Trophoblast cell (in vitro differentiated cells and primary cell): ENCODE results near the gene TK1. TPM values are rescaled to one million over a fixed set of nuclear protein-coding genes. Genes with fewer than 3 reads are reported as not detected.
A peak's percentile ranks its signal among the peaks of the same experiment; 100 is the strongest.
"Not testable (repeated sequence)": the region's sequence is repeated elsewhere in the genome, so short reads cannot be mapped to it uniquely, and the experiment has no call there.

Experiments used
- DNase-seq, 2 donors: peaks; one replicate each; pipeline ENCODE4 v3.0.0-alpha.2; 2016
- H2AFZ ChIP-seq: 2 replicates; pipeline ENCODE4 v1.6.1; 2013; ENCODE audit warnings: low read length, moderate library complexity, mild to moderate bottlenecking; ENCODE audit not compliant: insufficient read depth, poor library complexity
- H2AK5ac ChIP-seq: 2 replicates; pipeline ENCODE4 v1.6.1; 2013; ENCODE audit warnings: mild to moderate bottlenecking, low read length
- H2BK120ac ChIP-seq: 2 replicates; pipeline ENCODE4 v1.6.1; 2013; ENCODE audit warnings: low read length, mild to moderate bottlenecking, moderate library complexity; ENCODE audit not compliant: insufficient read depth, poor library complexity
- H2BK12ac ChIP-seq: 2 replicates; pipeline ENCODE4 v1.6.1; 2013; ENCODE audit warnings: mild to moderate bottlenecking, low read length, moderate library complexity
- H2BK5ac ChIP-seq: 2 replicates; pipeline ENCODE4 v1.6.1; 2013; ENCODE audit warnings: low read length, low read depth, moderate library complexity, mild to moderate bottlenecking; ENCODE audit not compliant: poor library complexity
- H3K14ac ChIP-seq: 2 replicates; pipeline ENCODE4 v1.6.1; 2013; ENCODE audit warnings: mild to moderate bottlenecking, low read length
- H3K18ac ChIP-seq: 2 replicates; pipeline ENCODE4 v1.6.1; 2013; ENCODE audit warnings: mild to moderate bottlenecking, low read length
- H3K23ac ChIP-seq: 2 replicates; pipeline ENCODE4 v1.6.1; 2013; ENCODE audit warnings: low read length
- H3K27ac ChIP-seq: 2 replicates; pipeline ENCODE4 v1.5.1; 2013; ENCODE audit warnings: low read depth, mild to moderate bottlenecking, inconsistent platforms, low read length, moderate library complexity
- H3K27me3 ChIP-seq: 2 replicates; pipeline ENCODE4 v1.6.1; 2013; ENCODE audit warnings: inconsistent platforms, mild to moderate bottlenecking, low read length, moderate library complexity; ENCODE audit not compliant: insufficient read depth
- H3K36me3 ChIP-seq, 2 experiments: 1 replicate in 1 of 2; 2 replicates in 1 of 2; pipeline ENCODE4 v1.6.1; 2013; ENCODE audit warnings: low read length in 2 of 2, mild to moderate bottlenecking in 2 of 2, moderate library complexity in 1 of 2; ENCODE audit not compliant: insufficient read depth in 2 of 2, control insufficient read depth in 1 of 2
- H3K4ac ChIP-seq: 2 replicates; pipeline ENCODE4 v1.6.1; 2013; ENCODE audit warnings: low read depth, mild to moderate bottlenecking, low read length, moderate library complexity
- H3K4me1 ChIP-seq, 2 experiments: 1 replicate in 1 of 2; 2 replicates in 1 of 2; pipeline ENCODE4 v1.6.1; 2013; ENCODE audit warnings: low read length in 2 of 2, mild to moderate bottlenecking in 2 of 2, moderate library complexity in 1 of 2; ENCODE audit not compliant: insufficient read depth in 2 of 2, control insufficient read depth in 1 of 2
- H3K4me2 ChIP-seq: 2 replicates; pipeline ENCODE4 v1.6.1; 2013; ENCODE audit warnings: inconsistent platforms, mild to moderate bottlenecking, low read length, moderate library complexity
- H3K4me3 ChIP-seq: 2 replicates; pipeline ENCODE4 v1.5.1; 2013; ENCODE audit warnings: mild to moderate bottlenecking, low read depth, low read length, inconsistent platforms
- H3K79me1 ChIP-seq: one replicate; pipeline ENCODE4 v1.6.1; 2013; ENCODE audit warnings: low read length
- H3K79me2 ChIP-seq: 2 replicates; pipeline ENCODE4 v1.6.1; 2013; ENCODE audit warnings: low read length, mild to moderate bottlenecking; ENCODE audit not compliant: control insufficient read depth, insufficient read depth, poor library complexity
- H3K9ac ChIP-seq: 2 replicates; pipeline ENCODE4 v1.6.1; 2013; ENCODE audit warnings: mild to moderate bottlenecking, low read length
- H3K9me3 ChIP-seq: 2 replicates; pipeline ENCODE4 v1.6.1; 2013; ENCODE audit warnings: low read depth, mild to moderate bottlenecking, control low read depth, inconsistent platforms, low read length; ENCODE audit not compliant: insufficient read depth
- H4K12ac ChIP-seq: 2 replicates; pipeline ENCODE4 v1.6.1; 2013; ENCODE audit warnings: low read depth, mild to moderate bottlenecking, low read length, moderate library complexity
- H4K8ac ChIP-seq: 2 replicates; pipeline ENCODE4 v1.6.1; 2013; ENCODE audit warnings: low read depth, mild to moderate bottlenecking, low read length, moderate library complexity
- H4K91ac ChIP-seq: one replicate; pipeline ENCODE4 v1.6.1; 2013; ENCODE audit warnings: low read depth, mild to moderate bottlenecking, low read length, moderate library complexity
- WGBS: extraction: QIAGEN DNeasy Blood & Tissue Kit; methylation state at CpG from one replicate; pipeline ENCODE4 v1.1.7; 2013; ENCODE audit warnings: missing lambda C conversion rate; ENCODE audit not compliant: insufficient read length, insufficient coverage; ENCODE audit errors: extremely low coverage; 5-methylcytosine and 5-hydroxymethylcytosine counted together
- polyA plus RNA-seq: library from polyadenylated mRNA; stranded (reverse); fragments of 200-250 nt; gene quantifications from 2 replicates; pipeline ENCODE4 v1.2.3, GENCODE V29; 2013

The TK1 gene, protein sequence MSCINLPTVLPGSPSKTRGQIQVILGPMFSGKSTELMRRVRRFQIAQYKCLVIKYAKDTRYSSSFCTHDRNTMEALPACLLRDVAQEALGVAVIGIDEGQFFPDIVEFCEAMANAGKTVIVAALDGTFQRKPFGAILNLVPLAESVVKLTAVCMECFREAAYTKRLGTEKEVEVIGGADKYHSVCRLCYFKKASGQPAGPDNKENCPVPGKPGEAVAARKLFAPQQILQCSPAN
- 55.5 and 56.1 TPM in 2 replicates for polyA plus RNA-seq

DNA sequence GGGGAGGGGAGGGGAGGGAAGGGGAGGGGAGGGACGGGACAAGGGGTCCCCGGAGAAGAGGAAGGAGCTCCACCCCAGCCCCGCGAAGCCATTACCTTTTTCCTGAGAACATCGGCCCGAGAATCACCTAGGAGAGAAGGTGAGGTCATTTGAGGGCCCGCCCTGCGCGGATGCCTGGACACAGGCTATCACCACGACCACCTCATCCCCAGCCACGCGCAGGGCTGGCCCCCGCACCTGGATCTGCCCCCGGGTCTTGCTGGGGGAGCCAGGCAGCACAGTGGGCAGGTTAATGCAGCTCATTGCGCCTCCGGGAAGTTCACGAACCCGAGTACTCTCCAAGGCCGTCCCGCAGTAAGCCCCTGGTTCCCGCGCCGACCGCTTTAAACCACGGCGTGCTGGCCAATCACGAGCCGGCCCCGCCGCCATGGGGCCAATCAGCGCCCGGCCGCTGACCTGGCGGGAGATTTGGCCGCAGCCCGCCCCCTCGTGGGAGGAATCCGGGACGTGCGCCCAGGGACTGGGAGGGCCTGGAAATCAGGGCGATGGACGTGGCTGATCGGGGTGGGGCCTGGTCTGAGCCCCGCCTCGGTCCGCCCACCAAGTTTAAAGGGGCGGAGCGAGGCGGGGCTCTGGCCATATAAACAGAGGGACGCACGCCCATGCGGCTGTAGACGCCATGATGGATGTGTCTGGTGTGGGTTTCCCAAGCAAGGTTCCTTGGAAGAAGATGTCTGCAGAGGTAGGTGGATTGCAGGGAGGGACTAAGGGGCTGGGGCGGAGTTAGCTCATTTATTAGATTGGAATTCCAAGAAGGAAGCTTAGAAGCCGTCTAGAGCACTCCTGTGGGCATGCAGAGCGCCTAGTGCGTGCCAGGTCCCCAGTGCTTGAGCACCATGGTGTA is at the start of gene TK1, which contains the start of gene AFMID:
TSS of gene TK1 (minus strand) at position 361 of the 904 bp plus-strand sequence. CDS start at position 303, 58 bp downstream.
TSS of gene AFMID (plus strand) at position 671 of the 904 bp plus-strand sequence. CDS start at position 680, 9 bp downstream.
- Histone ChIP-seq H2AFZ (peak within 1 kb of the TSS; percentile 90), H3K79me2 (peaks cover 9% of the 10 kb centered on the region), H3K9me3 (no peaks in the 10 kb centered on the region), H3K27ac (peak within 1 kb of the TSS; percentile 43), H4K91ac (peak within 1 kb of the TSS; percentile 71), H3K9ac (peak within 1 kb of the TSS; percentile 95), H4K8ac (peak within 1 kb of the TSS; percentile 87), H3K4me3 (peak within 1 kb of the TSS; percentile 93), H3K27me3 (no peaks in the 10 kb centered on the region), H3K23ac (no peak within 1 kb of the TSS), H3K4me2 (peak within 1 kb of the TSS; percentile 98), H4K12ac (peak within 1 kb of the TSS; percentile 73), H2AK5ac (peak within 1 kb of the TSS; percentile 4), H2BK120ac (no peak within 1 kb of the TSS), H3K14ac (peak within 1 kb of the TSS; percentile 55), H3K79me1 (peaks cover 4% of the 10 kb centered on the region), H3K36me3 (peaks cover 27 to 30% of the 10 kb centered on the region in 2 experiments), H3K4me1 (peaks cover 0 to 12% of the 10 kb centered on the region in 2 experiments), H2BK5ac (peak within 1 kb of the TSS; percentile 68), H3K18ac (peak within 1 kb of the TSS; percentile 67), H3K4ac (peak within 1 kb of the TSS; percentile 53), H2BK12ac (no peak within 1 kb of the TSS)
- DNase-seq, result peak; percentile 99
- WGBS, result no CpG with 5 or more reads among the region's 57 CpGs

DNA sequence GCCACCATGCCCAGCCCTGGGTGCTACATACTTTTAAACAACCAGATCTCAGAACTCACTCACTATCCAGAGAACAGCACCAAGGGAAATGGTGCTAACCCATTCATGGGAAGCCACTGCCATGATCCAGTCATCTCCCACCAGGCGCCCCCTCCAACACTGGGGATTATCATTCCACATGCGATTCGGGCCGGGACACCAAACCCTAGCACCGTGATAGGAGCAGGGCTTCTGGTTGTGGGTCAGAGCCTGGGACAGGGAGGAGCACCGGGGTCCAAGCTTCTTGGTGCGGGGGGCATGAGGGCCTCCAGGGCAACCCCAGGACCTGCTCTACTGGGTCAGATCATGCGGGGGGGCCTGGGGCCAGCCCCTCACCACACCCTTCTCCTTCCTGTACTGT is 49.0 kb upstream of the TK1 start:
- Histone ChIP-seq H2BK120ac (no peak overlapping the region), H3K79me1 (no peaks in the 10 kb centered on the region), H4K12ac (no peak overlapping the region), H2BK5ac (no peak overlapping the region), H3K14ac (no peak overlapping the region), H3K18ac (no peak overlapping the region), H4K91ac (no peak overlapping the region), H3K4ac (no peak overlapping the region), H2AFZ (no peak overlapping the region), H3K9me3 (peaks cover 1% of the 10 kb centered on the region), H3K4me3 (no peak overlapping the region), H3K27me3 (peaks cover 16% of the 10 kb centered on the region), H3K4me1 (peaks cover 0 to 5% of the 10 kb centered on the region in 2 experiments), H3K27ac (no peak overlapping the region), H3K23ac (no peak overlapping the region), H2BK12ac (no peak overlapping the region), H3K36me3 (no peaks in the 10 kb centered on the region), H3K79me2 (no peaks in the 10 kb centered on the region), H4K8ac (no peak overlapping the region), H3K9ac (no peak overlapping the region), H2AK5ac (no peak overlapping the region), H3K4me2 (no peak overlapping the region)
- DNase-seq, result no peak
- WGBS, result no CpG with 5 or more reads among the region's 8 CpGs

DNA sequence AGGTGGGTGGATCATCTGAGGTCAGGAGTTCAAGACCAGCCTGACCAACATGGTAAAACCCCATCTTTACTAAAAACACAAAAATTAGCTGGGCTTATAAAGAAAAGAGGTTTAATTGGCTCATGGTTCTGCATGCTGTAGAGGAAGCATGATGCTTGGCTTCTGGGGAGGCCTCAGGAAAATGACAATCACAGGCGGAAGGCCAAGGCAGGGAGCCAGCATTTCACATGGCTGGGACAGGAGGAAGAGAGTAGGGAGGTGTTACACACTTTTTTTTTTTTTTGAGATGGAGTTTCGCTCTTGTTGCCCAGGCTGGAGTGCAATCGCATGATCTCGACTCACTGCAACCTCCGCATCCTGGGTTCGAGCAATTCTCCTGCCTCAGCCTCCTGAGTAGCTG is 48.2 kb upstream of the TK1 start:
- DNase-seq, H2BK5ac ChIP-seq, H3K18ac ChIP-seq, H3K4ac ChIP-seq, H2AFZ ChIP-seq, H3K23ac ChIP-seq, H2BK120ac ChIP-seq, H3K36me3 ChIP-seq, H3K4me2 ChIP-seq, H2BK12ac ChIP-seq, H2AK5ac ChIP-seq, H3K4me1 ChIP-seq, H3K79me1 ChIP-seq, H3K14ac ChIP-seq, H3K9me3 ChIP-seq, H4K8ac ChIP-seq, H3K9ac ChIP-seq, H4K12ac ChIP-seq, H4K91ac ChIP-seq, H3K4me3 ChIP-seq, H3K79me2 ChIP-seq, H3K27ac ChIP-seq: not testable (repeated sequence)
- no CpG with 5 or more reads among the region's 6 CpGs for WGBS
- H3K27me3 ChIP-seq, result peaks cover 23% of the 10 kb centered on the region

DNA sequence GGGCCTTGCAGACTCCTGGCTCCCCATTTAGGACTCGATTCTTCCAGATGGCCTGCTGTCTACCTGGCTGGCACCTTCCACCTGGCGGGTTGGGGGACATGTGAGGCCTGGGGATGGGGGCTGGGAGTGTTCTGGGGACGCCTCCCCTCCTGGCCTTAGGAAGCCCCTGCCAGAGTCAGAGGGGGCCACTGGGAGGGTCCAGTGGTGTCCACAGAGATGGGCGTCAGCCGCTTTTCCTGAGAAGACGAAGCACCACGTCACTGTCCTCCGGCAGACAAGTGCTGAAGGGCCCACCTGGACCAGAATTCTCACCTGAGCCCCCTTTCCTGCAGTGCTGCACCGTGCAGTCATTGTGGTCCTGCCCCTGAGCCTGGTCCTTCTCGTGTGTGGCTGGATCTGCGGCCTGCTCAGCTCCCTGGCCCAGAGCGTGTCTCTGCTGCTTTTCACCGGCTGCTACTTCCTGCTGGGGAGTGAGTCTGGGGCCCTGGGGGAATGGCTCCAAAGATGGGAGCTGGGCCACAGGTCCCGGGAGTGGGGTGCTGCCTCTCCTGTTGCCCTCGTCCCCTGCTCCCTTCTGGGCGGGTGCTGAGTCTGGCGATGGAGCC is 47.5 kb upstream of the TK1 start:
- H3K79me1 ChIP-seq, result no peaks in the 10 kb centered on the region
- no peak overlapping the region for H3K23ac ChIP-seq
- peaks cover 0 to 5% of the 10 kb centered on the region in 2 experiments for H3K4me1 ChIP-seq
- H3K4me2 ChIP-seq, result no peak overlapping the region
- no peak overlapping the region for H2BK5ac ChIP-seq
- WGBS, result no CpG with 5 or more reads among the region's 17 CpGs
- no peak overlapping the region for H4K12ac ChIP-seq
- no peak overlapping the region for H4K91ac ChIP-seq
- no peak overlapping the region for H2AK5ac ChIP-seq
- H3K4ac ChIP-seq, result no peak overlapping the region
- H3K36me3 ChIP-seq, result no peaks in the 10 kb centered on the region
- no peak overlapping the region for H2AFZ ChIP-seq
- peaks cover 23% of the 10 kb centered on the region for H3K27me3 ChIP-seq
- H2BK120ac ChIP-seq, result no peak overlapping the region
- H3K14ac ChIP-seq, result no peak overlapping the region
- no peak overlapping the region for H3K18ac ChIP-seq
- no peak overlapping the region for H2BK12ac ChIP-seq
- H3K79me2 ChIP-seq, result no peaks in the 10 kb centered on the region
- no peak overlapping the region for H3K4me3 ChIP-seq
- no peak overlapping the region for H3K9ac ChIP-seq
- H3K27ac ChIP-seq, result no peak overlapping the region
- H4K8ac ChIP-seq, result no peak overlapping the region
- peaks cover 2% of the 10 kb centered on the region for H3K9me3 ChIP-seq
- DNase-seq, result no peak
